ENCODE results near the gene LRP8. TPM values are rescaled to one million over a fixed set of nuclear protein-coding genes. Genes with fewer than 3 reads are reported as not detected.
A peak's percentile ranks its signal among the peaks of the same experiment; 100 is the strongest.

LRP8 gene
- polyA plus RNA-seq, 1 donor (not counting 4 experiments of a cell fraction or from before 2014, with no cell fraction given) = 31.0 TPM

DNA sequence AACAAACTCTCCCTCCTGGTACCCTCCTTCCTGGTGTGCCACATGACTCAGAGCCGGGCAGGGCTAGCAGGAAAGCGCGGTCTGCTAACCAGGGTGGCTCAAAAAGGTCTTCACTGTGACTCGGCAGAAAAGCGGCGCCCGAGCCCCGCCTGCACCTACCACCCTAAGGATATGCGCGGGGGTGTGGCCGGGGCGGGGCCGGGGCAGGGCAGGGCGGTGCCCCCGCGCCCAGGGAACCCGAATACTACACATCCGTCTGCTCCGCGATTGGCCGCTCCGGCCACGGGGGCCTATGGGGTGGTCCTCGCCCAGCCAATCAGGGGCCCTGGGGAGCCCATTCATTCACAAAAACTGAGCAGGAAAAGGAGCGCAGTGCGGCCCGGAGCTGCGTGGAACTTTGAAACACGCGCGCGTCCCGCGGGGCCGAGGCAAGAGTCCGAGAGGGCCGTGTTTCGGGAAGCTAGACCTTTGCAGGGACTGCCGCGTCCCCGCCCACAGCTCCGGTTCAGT lies 1.7 kb downstream of the LRP8 start:
- Histone ChIP-seq H4K20me1 (ENCODE audit: control insufficient read depth, extremely low read depth, insufficient read depth, low read length) (no peaks in the 10 kb centered on the region), H3K9me1 (ENCODE audit: control insufficient read depth, extremely low read depth, insufficient read depth, low read length) (no peaks in the 10 kb centered on the region), H3K9ac (ENCODE audit: control insufficient read depth, extremely low read depth, insufficient read depth, low read length) (peak overlapping the region; percentile 90), H3K27me3 (ENCODE audit: control insufficient read depth, extremely low read depth, insufficient read depth, low read length) (no peaks in the 10 kb centered on the region), H3K4me2 (ENCODE audit: control insufficient read depth, extremely low read depth, insufficient read depth, low read depth, low read length) (peak overlapping the region; percentile 95), H3K4me1 (ENCODE audit: control insufficient read depth, extremely low read depth, insufficient read depth, low read length) (peaks cover 14% of the 10 kb centered on the region), H3K27ac (ENCODE audit: control insufficient read depth, insufficient read depth, low read length) (peak overlapping the region; percentile 87), H2AFZ (ENCODE audit: control insufficient read depth, low read length) (peak overlapping the region; percentile 80), H3K36me3 (ENCODE audit: control insufficient read depth in 2 of 2, extremely low read depth in 1 of 2, insufficient read depth in 2 of 2, low read length in 2 of 2) (peaks cover 2 to 27% of the 10 kb centered on the region in 2 experiments), H3K9me3 (ENCODE audit: control insufficient read depth, low read depth, low read length) (no peaks in the 10 kb centered on the region), H3K79me2 (ENCODE audit: control insufficient read depth, insufficient read depth, low read length) (peaks cover 42% of the 10 kb centered on the region), H3K4me3 (ENCODE audit: control insufficient read depth in 2 of 3, extremely low read depth in 1 of 3, insufficient read depth in 2 of 3, low read depth in 1 of 3, low read length in 3 of 3) (peak overlapping the region; percentile 67 to 88 (median 85))
- dilution Hi-C loops (cut with MboI; ENCODE audit: extremely low pct_ligation_motif_present, low sequenced_read_pairs) = no loop called here
- FAIRE-seq (peak; percentile 26), DNase-seq (ENCODE audit: low read depth, low spot score) (peak; percentile 80)
- TF ChIP-seq EZH2 (IDR thresholded peaks at IDR 0.05; ENCODE audit: low read length) = no peak
- TF ChIP-seq, protein P1, sequence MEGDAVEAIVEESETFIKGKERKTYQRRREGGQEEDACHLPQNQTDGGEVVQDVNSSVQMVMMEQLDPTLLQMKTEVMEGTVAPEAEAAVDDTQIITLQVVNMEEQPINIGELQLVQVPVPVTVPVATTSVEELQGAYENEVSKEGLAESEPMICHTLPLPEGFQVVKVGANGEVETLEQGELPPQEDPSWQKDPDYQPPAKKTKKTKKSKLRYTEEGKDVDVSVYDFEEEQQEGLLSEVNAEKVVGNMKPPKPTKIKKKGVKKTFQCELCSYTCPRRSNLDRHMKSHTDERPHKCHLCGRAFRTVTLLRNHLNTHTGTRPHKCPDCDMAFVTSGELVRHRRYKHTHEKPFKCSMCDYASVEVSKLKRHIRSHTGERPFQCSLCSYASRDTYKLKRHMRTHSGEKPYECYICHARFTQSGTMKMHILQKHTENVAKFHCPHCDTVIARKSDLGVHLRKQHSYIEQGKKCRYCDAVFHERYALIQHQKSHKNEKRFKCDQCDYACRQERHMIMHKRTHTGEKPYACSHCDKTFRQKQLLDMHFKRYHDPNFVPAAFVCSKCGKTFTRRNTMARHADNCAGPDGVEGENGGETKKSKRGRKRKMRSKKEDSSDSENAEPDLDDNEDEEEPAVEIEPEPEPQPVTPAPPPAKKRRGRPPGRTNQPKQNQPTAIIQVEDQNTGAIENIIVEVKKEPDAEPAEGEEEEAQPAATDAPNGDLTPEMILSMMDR (optimal IDR thresholded peaks at IDR 0.05 in 1 of 3, IDR thresholded peaks at IDR 0.05 in 1 of 3, conservative IDR thresholded peaks at IDR 0.05 in 1 of 3; ENCODE audit: extremely low read depth in 1 of 3, insufficient read depth in 2 of 3, low read length in 3 of 3) = no peak

GRCh38 chr1:53325326-53326087 lies 2.4 kb downstream of the LRP8 start:
- dilution Hi-C loops (cut with MboI; ENCODE audit: extremely low pct_ligation_motif_present, low sequenced_read_pairs) = no loop called here
- H4K20me1 ChIP-seq (ENCODE audit: control insufficient read depth, extremely low read depth, insufficient read depth, low read length) = no peaks in the 10 kb centered on the region
- peak overlapping the region; percentile 95 for H3K4me2 ChIP-seq (ENCODE audit: control insufficient read depth, extremely low read depth, insufficient read depth, low read depth, low read length)
- H3K27ac ChIP-seq (ENCODE audit: control insufficient read depth, insufficient read depth, low read length) = peak overlapping the region; percentile 87
- no peaks in the 10 kb centered on the region for H3K9me3 ChIP-seq (ENCODE audit: control insufficient read depth, low read depth, low read length)
- peak overlapping the region; percentile 67 to 88 (median 75) for H3K4me3 ChIP-seq (ENCODE audit: control insufficient read depth in 2 of 3, extremely low read depth in 1 of 3, insufficient read depth in 2 of 3, low read depth in 1 of 3, low read length in 3 of 3)
- H3K9me1 ChIP-seq (ENCODE audit: control insufficient read depth, extremely low read depth, insufficient read depth, low read length) = no peaks in the 10 kb centered on the region
- H2AFZ ChIP-seq (ENCODE audit: control insufficient read depth, low read length) = peak overlapping the region; percentile 65
- H3K27me3 ChIP-seq (ENCODE audit: control insufficient read depth, extremely low read depth, insufficient read depth, low read length) = no peaks in the 10 kb centered on the region
- FAIRE-seq = peak; percentile 5
- H3K9ac ChIP-seq (ENCODE audit: control insufficient read depth, extremely low read depth, insufficient read depth, low read length) = peak overlapping the region; percentile 90
- TF ChIP-seq, protein P1 (optimal IDR thresholded peaks at IDR 0.05 in 1 of 3, IDR thresholded peaks at IDR 0.05 in 1 of 3, conservative IDR thresholded peaks at IDR 0.05 in 1 of 3; ENCODE audit: extremely low read depth in 1 of 3, insufficient read depth in 2 of 3, low read length in 3 of 3) = no peak
- no peak for TF ChIP-seq EZH2 (IDR thresholded peaks at IDR 0.05; ENCODE audit: low read length)
- peaks cover 14% of the 10 kb centered on the region for H3K4me1 ChIP-seq (ENCODE audit: control insufficient read depth, extremely low read depth, insufficient read depth, low read length)
- H3K36me3 ChIP-seq (ENCODE audit: control insufficient read depth in 2 of 2, extremely low read depth in 1 of 2, insufficient read depth in 2 of 2, low read length in 2 of 2) = peaks cover 6 to 30% of the 10 kb centered on the region in 2 experiments
- DNase-seq (ENCODE audit: low read depth, low spot score) = no peak
- H3K79me2 ChIP-seq (ENCODE audit: control insufficient read depth, insufficient read depth, low read length) = peaks cover 47% of the 10 kb centered on the region
